ENCODE measurements around the gene C22orf39.

The C22orf39 gene

GRCh38 chr22:19477321-19478044 is 30.0 kb upstream of the C22orf39 start:
- no peak for DNase-seq (ENCODE audit: low read depth in 2 of 2)

- DNase-seq (ENCODE audit: low read depth in 2 of 2): no peak
These were observed 28.5 kb upstream of the C22orf39 start for GRCh38 chr22:19476023-19476422.

GRCh38 chr22:19473578-19473977 is 26.1 kb upstream of the C22orf39 start:
- DNase-seq (ENCODE audit: low read depth in 2 of 2): no peak

- DNase-seq (ENCODE audit: low read depth in 2 of 2): no peak
These were observed 24.7 kb upstream of the C22orf39 start for GRCh38 chr22:19472233-19472632.

- DNase-seq (ENCODE audit: low read depth in 2 of 2): no peak
These were observed 24.1 kb upstream of the C22orf39 start for GRCh38 chr22:19471572-19471971.

GRCh38 chr22:19470010-19470409 is 22.5 kb upstream of the C22orf39 start:
- DNase-seq (ENCODE audit: low read depth in 2 of 2): no peak

GRCh38 chr22:19469421-19469820 is 21.9 kb upstream of the C22orf39 start:
- DNase-seq (ENCODE audit: low read depth in 2 of 2): no peak

GRCh38 chr22:19467912-19468311 is 20.4 kb upstream of the C22orf39 start:
- DNase-seq (ENCODE audit: low read depth in 2 of 2): no peak

GRCh38 chr22:19466848-19467752 is 19.6 kb upstream of the C22orf39 start:
- no peak for DNase-seq (ENCODE audit: low read depth in 2 of 2)

- no peak for DNase-seq (ENCODE audit: low read depth in 2 of 2)
These were observed 18.7 kb upstream of the C22orf39 start for GRCh38 chr22:19466126-19466716.

- no peak for DNase-seq (ENCODE audit: low read depth in 2 of 2)
These were observed 17.5 kb upstream of the C22orf39 start for GRCh38 chr22:19464975-19465374.

- DNase-seq (ENCODE audit: low read depth in 2 of 2): no peak
These were observed 17.0 kb upstream of the C22orf39 start for GRCh38 chr22:19464546-19464945.

- DNase-seq (ENCODE audit: low read depth in 2 of 2): no peak
These were observed 16.3 kb upstream of the C22orf39 start for GRCh38 chr22:19463491-19464469.

GRCh38 chr22:19463008-19463407 is 15.5 kb upstream of the C22orf39 start:
- no peak for DNase-seq (ENCODE audit: low read depth in 2 of 2)

GRCh38 chr22:19461506-19461905 is 14.0 kb upstream of the C22orf39 start:
- no peak for DNase-seq (ENCODE audit: low read depth in 2 of 2)

- no peak for DNase-seq (ENCODE audit: low read depth in 2 of 2)
These were observed 12.5 kb upstream of the C22orf39 start for GRCh38 chr22:19460036-19460435.

GRCh38 chr22:19457828-19458428 is 10.4 kb upstream of the C22orf39 start:
- no peak for DNase-seq (ENCODE audit: low read depth in 2 of 2)

- DNase-seq (ENCODE audit: low read depth in 2 of 2): no peak
These were observed 9.0 kb upstream of the C22orf39 start for GRCh38 chr22:19456541-19456940.

GRCh38 chr22:19455585-19456370 is 8.3 kb upstream of the C22orf39 start:
- DNase-seq (ENCODE audit: low read depth in 2 of 2): no peak

GRCh38 chr22:19455033-19455432 is 7.5 kb upstream of the C22orf39 start:
- no peak for DNase-seq (ENCODE audit: low read depth in 2 of 2)
